Right renal pelvis (tissue), 4 donors: ENCODE results near the gene ARSJ. TPM values are rescaled to one million over a fixed set of nuclear protein-coding genes. Genes with fewer than 3 reads are reported as not detected.
"Not testable (repeated sequence)": the region's sequence is repeated elsewhere in the genome, so short reads cannot be mapped to it uniquely, and the experiment has no call there.

Experiments
- DNase-seq, 4 donors: peaks; one replicate each; pipeline ENCODE4 v3.0.0-alpha.2; 2013; ENCODE audit warnings: low read depth in 4 of 4, low spot score in 3 of 4, missing footprints in 1 of 4
- polyA plus RNA-seq, 4 donors: library from polyadenylated mRNA; unstranded; fragments of 120-200 nt; gene quantifications; one replicate each; pipeline ENCODE4 v1.2.1, GENCODE V29; 2013; ENCODE audit not compliant: insufficient read length in 4 of 4

The ARSJ gene
- 10 to 100 TPM; 13.9 to 19.1 (median 16.6) TPM for polyA plus RNA-seq

DNA sequence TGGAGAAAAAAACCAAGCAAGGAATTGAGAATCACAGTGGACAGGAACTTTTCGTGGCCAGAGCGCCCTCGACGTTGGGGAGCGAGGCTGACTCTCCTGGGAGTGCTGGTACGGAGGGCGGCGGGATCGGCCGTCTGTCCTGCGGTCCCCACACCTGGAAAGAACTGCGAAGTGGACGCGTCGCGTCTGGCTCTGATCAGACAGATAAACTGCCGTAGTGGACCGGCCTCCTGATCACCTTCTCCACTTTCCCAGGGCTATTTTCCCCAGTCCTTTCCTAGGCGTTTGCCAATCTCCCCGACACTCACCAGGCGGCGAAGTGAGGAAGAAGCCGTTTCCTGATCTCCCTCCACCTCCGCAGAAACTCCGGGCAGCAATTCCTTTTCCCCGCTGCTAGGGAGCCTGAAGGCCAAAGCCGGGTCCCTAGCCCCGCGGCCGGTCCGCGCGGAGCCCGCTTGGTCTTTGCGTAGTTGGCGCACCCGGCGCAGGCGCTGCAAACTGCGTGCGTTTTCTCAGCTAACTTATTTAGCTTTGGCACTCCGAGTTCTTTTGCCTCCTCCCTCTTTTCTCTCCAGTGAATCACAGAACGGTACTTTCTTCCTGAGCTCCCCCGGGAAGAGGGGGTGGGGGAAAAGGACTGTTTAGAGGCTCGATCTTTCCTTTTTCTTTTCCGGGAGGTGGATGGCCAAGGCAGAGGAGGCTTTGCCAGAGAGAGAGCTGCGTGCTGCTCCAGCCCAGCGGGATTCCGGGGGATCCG, at the start of gene ARSJ:
Gene ARSJ (minus strand): TSS at position 500 of the 757 bp plus-strand sequence. CDS start 813 bp downstream, outside the sequence.
- DNase-seq, result peak; percentile 40 to 65 (median 45)

DNA sequence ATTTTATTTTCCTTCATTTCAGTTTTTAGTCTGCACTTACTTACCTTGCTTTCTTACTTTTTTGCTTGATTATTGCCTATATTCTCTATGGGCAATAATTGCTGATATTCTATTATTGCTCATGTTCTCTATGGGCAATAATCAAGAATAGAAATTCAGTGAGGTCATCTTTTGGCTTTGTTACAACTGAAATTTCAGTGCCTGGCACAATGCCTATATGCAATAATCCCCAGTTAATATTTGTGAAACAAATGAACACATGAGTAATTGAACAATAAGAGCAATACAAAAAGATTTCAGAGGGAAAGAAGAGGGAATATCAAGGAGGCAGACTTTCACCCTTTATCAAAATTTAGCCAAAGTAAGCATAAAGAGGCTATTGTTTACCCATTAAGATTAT, 48.6 kb upstream of the ARSJ start:
- no peak for DNase-seq

DNA sequence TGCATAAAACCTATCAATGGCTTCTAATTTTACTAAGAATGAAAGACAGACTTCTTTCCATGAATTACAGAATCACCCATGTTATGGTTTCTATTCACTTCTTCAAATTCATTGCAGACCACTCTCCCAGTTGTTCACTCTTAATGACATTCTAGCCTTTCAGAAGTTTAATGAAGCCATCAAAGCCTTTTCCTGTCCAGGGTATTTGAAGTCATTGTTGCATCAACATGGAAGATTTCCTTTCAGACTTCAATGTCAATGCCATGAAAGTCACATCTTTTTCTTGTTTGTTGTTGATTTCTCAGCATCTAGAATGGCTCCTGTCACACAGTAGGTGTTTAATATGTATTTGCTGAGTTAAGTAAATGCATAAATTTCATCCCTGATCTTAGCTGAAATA, 48.1 kb upstream of the ARSJ start:
- DNase-seq, result no peak

DNA sequence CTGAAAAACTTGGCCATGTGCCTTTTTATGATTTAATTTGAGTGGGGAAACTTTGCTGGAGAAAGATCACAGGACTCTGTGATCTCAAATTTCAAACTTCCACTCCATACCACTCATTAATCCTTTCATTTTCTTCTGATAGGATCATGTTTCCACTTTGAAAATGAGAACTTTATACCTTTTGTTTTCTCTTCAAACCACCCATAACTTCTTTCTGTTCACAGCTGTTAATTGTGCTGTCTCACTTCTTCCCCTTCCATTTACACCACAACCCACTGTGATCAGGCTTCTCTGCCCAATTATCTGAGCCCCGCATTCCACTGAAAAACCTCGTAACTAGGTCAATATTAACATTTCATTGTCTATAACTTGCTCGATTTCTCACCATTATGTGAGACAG, 47.0 kb upstream of the ARSJ start:
- DNase-seq, result no peak

DNA sequence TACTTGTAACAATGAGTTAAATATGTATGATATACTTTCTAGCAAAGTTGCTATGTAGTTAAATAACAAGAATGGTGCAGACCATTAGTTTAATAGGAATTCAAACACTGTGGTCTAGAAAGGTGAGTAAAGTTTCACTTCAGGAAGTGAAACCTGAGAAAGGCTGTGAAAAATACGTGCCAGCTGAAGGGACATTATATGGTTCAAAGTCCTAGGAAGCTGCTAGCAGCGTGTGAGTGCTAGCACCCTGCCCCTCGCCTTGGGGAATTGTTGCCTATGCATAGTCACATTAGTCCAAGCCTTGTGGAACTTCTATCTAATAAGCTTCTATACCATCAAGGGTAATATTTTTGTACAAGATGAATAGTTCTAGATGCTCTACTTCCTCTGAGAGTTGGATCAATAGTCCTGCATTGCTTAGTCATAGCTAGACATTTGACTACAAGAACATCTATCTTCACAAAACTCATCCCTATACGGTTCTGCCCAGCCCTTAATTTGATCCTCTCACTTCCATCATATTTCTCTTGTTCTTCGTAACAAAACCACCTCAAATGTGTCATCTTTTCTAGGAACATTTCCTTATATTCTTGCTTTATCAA, 45.8 kb upstream of the ARSJ start:
- no peak for DNase-seq

DNA sequence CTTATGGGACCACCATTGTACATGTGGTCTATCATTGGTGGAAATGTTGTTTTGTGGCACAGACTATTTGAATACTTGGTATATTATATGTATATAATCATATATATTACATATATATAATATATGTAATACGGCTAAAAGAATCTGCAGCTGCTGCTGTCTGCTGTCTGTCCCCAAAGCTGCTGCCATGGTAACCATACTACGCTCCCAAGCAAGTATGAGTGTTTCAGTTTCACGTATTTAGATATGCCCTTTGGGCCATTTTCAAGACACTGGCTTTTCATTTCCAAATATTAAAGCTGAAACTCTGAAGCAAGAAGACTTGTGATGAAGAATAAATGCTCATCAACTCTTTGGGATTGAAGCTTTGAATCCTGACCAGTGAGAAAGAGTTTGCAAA, 42.0 kb upstream of the ARSJ start:
- no peak for DNase-seq

DNA sequence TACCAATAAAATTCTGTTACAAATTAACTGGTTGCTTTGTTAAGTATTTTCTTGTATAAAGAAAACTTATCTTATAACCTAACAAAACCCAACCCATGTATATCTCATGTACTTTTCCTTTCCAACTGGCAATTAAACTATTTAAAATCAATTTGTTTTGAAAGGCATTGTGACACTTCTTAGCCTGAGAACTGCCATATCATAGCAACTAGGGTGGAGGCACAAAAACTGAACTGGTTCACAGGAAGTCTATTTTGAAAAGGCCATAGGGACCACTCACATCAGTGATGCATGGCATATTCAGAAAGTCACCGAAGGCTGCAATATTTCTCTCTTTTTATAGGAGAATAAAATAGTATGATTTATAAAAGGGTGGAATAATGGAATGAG, 40.5 kb upstream of the ARSJ start:
- no peak for DNase-seq

DNA sequence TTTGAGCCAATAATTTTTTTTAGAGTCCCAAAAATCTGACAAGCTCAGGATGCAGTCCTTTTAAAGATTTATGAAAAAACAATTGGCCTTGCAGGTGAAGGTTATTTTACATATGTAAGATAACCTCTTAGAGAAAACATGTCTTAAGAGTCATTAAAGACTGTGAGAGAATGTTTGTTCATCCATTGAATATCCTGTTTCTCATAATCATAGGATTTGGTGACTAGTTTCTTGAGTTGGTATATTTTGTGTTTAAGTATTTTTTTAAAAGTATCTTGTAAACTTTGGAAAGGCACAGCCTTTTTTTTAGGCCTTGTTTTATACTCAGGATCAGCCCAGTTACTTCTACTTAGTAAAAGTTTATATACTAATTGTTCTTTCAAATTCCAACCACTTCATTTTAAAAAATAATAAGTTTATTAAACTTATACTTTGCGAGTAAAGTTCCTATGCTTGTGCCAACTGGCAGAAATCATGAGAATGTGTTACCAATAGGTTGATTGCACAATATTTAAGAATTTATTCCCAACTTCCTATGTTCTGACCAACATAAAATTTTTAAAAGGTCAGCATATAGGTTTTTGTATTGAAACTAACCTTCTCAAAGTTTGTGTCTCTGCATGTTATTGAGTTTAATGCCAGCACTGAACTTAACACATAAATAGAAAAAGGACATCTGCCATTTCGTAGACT, 40.0 kb upstream of the ARSJ start:
- DNase-seq, result no peak

DNA sequence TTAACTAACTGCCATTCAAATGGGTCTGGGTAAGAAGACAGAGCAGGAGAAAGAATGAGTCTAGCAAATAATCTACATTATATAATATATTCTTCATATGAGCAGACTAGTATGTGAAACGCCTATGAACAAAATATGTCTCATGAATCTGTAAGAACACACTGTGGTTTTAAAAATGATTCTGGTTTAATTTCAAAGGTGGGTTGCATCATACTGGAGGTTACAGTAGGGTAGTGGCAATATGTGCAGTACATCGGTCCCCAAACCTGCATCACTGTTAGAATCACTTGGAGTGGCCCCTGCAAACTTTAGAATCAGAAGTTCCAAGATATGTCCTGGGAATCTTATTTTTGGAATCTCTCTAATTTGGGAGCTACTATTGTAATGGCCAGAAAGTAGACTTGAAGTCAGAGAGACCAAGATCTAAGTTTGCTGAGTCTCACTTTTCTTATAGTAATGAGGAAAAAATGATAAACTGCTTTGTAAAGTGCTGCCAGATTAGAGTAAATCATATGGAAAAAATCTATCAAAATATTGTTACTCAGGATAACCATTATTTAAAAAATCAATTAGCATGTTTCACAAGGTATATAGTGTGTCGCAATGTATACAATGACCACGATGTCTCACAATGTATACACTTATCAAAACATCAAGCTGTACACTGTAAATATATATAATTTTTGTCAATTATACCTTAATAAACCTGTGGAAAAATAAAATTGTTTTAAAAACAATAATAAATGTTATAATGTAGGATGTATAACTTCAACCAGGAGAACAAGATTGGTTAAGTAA, 37.9 kb upstream of the ARSJ start:
- no peak for DNase-seq

DNA sequence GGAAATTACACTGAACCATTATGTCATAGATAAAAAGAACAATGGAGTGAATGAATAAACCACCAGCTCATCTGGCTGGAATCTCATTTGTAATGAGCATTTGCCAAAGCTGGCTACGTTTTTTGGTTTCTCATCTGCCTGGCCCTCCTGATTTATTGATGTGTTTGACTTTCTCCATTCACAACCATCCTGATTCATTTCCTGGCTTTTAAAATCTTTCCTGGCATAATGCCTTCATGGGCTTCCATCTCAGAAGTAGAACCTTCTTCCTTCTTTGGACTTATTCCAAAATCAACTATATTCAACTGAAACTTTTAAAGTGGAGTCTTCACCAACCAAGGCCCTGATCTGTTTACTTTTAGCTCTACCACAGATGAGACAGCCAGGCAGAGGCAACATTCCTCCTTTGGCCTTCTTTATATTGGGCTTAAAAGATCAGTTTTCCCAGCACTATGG, 36.0 kb upstream of the ARSJ start:
- DNase-seq, result no peak

DNA sequence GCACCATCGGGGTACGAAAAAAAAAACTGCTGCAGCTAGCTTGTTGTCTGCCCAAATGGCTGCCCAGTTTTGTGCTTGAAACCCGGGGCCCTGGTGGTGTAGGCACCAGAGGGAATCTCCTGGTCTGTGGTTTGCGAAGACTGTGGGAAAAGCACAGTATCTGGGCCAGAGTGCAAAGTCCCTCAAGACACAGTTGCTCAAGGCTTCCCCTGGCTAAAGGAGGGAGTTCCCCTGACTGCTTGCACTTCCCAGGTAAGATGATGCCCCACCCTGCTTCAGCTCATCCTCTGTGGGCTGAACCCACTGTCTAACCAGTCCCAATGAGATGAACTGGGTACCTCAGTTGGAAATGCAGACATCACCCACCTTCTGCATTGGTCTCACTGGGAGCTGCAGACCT, 33.8 kb upstream of the ARSJ start:
- DNase-seq, result not testable (repeated sequence)

DNA sequence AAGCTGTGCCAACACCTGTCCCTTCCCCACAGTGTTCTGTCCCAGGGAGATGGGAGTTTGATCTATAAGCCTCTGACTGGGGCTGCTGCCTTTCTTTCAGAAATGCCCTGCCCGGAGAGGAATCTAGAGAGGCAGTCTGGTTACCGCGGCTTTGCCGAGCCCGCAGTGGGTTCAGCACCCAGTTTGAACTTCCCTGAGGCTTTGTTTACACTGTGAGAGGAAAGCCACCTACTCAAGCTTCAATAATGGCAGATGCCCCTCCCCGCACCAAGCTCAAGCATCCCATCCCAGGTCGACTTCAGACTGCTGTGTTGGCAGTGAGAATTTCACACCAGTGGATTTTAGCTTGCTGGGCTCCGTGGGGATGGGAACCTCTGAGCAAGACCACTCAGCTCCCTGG, 33.3 kb upstream of the ARSJ start:
- no peak for DNase-seq

DNA sequence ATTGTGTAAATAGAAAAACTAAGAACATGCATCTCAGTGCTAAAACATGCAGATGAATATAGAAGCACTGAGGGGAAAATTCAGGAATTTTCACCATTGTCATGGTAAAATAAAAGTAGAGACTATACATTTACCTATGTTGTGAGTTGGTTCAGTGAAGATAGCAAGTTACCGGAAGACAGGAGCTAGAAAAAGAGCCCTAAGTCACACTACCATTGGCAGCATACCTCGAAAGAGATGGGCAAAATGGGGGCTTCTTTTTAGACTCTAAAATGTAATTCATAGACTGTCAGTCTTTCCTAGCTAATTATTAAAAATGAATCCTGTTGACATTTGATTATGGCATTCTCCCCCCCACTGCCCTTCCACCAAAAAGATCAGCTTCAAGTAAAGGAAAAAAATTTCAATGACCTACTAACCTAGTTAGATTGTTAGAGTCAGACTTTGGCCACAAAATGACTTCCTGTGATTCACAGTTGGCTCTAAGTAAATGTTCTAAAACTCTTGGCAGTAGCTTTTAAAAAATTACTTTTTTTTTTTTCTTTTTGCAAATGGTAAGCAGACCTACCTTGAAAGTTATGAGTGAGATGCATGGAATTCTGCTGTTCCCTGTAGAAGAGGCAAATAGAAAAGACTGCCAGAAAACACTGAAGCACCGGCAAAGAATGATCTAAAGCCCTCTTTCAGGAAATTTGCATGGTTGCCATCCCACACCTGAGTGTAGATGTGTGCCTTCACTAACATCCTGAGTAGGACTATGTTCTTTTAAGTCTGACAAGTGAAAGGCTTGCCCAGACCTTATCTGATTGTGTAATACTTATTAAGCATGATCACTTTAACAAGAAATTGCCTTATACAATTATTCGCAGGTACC, 26.4 kb upstream of the ARSJ start:
- DNase-seq, result no peak

DNA sequence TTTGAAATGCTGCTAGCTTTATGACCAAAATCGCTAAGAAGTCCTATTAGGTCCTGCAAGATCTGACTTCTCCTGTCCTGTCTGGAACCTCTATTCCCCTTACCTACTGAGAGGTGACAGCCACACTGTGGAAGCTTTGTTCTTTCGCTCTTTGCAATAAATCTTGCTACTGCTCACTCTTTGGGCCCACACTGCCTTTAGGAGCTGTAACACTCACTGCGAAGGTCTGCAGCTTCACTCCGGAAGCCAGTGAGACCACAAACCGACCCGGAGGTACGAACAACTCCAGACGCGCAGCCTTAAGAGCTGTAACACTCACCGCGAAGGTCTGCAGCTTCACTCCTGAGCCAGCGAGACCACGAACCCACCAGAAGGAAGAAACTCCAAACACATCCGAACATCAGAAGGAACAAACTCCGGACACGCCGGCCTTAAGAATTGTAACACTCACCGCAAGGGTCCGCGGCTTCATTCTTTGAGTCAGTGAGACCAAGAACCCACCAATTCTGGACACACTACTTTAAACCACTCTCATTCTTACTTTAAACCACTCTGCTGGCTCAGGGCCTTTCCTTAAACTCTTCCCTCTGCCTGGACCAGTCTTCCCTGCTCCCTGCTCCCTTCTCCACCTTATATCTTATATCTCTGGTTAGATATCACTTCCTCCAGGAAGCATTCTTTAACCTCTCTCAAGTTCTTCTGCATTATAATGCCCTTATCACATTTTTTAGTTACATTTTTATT, 25.2 kb upstream of the ARSJ start:
- not testable (repeated sequence) for DNase-seq

DNA sequence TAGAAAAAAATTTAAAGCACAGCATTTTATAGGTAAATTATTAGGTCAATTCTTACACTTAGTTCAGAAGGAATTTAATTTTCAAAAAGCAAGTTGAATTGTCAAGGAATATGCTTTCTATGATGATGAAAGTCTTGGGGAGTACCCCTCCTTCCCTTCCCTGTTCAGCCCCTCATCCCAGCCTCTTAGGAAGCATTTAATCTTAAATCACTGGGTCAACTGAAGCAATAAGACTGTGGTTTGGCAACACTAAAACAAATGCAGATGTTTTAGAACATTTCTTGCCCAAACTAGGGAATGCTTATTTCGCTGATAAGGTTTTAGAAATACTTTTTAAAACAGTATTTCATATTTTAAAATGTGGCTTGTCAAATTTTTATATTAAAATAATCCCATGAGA, 19.1 kb upstream of the ARSJ start:
- DNase-seq, result no peak

DNA sequence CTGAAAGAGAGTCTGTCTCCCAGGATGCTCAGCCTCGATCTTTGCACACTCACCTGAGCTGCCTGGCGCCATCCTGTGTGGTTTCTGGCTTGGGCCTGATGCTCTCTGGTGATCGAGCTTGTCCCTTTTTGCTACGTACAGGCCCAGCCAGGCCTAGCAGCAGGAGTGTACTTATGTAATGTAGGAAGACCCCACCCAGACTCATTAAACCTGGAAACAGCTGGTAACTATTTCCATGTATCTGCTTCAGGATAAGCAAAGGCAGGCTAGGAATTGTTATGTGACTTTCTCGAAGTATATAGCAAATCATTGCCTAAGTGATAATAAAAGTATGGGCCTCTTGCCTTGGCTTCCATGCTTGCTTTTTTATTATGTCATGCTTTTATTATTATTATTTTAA, 18.6 kb upstream of the ARSJ start:
- DNase-seq, result no peak

DNA sequence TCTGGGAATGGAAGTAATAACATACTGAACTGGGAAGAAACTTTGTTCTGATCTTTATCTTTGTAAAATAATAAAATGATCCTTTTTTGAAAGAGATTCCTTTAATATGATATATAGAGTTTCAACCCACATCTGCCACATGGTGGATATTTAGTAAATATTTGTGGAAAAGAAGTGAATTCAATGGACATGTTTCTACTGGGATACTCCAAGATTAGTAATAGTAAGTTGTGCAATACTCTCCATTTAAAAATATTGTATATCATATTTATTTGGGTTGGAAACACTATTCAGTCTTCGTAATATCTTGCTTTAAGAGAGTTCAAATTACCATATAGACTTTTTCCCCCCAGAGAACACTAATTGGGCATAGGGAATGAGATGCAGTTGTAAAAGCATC, 17.8 kb upstream of the ARSJ start:
- no peak for DNase-seq

DNA sequence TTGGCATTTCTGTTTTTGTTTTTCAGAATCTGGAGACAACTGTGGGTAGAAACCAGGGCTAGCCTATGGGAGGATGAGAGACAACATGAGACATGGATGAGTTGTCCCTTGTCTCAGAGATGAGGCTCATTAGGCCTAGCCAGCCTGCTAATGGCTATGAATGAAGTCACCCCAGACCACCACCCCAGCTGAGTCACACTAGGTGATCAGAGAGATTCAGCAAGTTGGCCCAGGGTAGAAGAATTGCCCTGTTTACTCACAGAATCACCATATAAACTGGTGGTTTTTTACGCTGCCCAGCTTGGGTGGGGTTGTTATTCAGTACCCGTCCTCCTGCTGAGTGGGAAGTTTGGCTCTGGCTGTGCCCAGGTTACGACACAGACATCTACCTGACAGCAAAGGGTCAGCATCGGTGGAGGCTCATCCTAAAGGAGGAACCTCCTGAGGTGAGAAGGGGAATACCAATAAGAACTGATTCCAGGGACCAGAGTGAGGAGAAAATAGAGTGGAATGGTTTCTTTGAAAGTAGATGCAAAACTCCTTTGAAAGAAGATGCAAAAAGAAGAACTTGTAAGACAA, 17.2 kb upstream of the ARSJ start:
- no peak for DNase-seq

DNA sequence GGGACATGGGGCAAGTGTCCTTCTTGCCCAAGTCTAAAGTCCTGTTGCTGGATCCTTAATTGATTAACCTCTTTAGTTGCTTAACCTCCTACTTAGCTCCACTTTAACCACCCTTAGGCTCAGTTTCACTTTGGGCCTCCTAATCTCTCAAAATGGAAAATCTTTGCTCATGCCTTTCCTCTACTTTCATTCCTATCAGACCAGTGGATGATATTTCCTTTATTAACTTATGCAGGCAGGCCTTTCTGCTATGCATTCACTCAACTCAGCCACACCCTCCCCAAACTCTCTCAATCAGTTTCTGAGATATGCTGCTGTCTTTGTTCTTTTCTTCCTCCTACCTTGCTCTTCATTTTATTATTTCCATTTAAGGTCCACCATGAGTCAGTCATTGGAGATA, 14.4 kb upstream of the ARSJ start:
- DNase-seq, result no peak
